HG03196 (cell line): ENCODE results near the gene PPP1R9A.

ENCODE experiments used
- ATAC-seq: cut with Tn5 transposase; IDR thresholded peaks from one replicate; pipeline ENCODE4 v1.9.1; 2021; ENCODE audit not compliant: unreplicated experiment

PPP1R9A gene

GRCh38 chr7:94907026-94907810 is at the start of gene PPP1R9A:
PPP1R9A (plus strand) TSS chr7:94907594; CDS start chr7:94910114, 2,520 bp downstream.
- ATAC-seq, result no peak

GRCh38 chr7:94871132-94871531 is 36.3 kb upstream of the PPP1R9A start:
- no peak for ATAC-seq

- no peak for ATAC-seq
Observed at GRCh38 chr7:94873239-94873638, 34.2 kb upstream of the PPP1R9A start.

GRCh38 chr7:94874036-94874785 is 33.2 kb upstream of the PPP1R9A start:
- no peak for ATAC-seq

- no peak for ATAC-seq
Observed at GRCh38 chr7:94875201-94875600, 32.2 kb upstream of the PPP1R9A start.

GRCh38 chr7:94877731-94878670 is 29.4 kb upstream of the PPP1R9A start:
- ATAC-seq, result no peak

GRCh38 chr7:94882891-94883290 is 24.5 kb upstream of the PPP1R9A start:
- no peak for ATAC-seq

- no peak for ATAC-seq
Observed at GRCh38 chr7:94883616-94884015, 23.8 kb upstream of the PPP1R9A start.

- ATAC-seq, result no peak
Observed at GRCh38 chr7:94888551-94888950, 18.8 kb upstream of the PPP1R9A start.

GRCh38 chr7:94888995-94889523 is 18.3 kb upstream of the PPP1R9A start:
- ATAC-seq, result no peak

GRCh38 chr7:94890216-94890615 is 17.2 kb upstream of the PPP1R9A start:
- no peak for ATAC-seq

- no peak for ATAC-seq
Observed at GRCh38 chr7:94893661-94894060, 13.7 kb upstream of the PPP1R9A start.

- ATAC-seq, result no peak
Observed at GRCh38 chr7:94897541-94897940, 9.9 kb upstream of the PPP1R9A start.

GRCh38 chr7:94898340-94898739 is 9.1 kb upstream of the PPP1R9A start:
- no peak for ATAC-seq

GRCh38 chr7:94901981-94902380 is 5.4 kb upstream of the PPP1R9A start:
- no peak for ATAC-seq

GRCh38 chr7:94903971-94904370 is 3.4 kb upstream of the PPP1R9A start:
- ATAC-seq, result no peak

GRCh38 chr7:94904982-94905381 is 2.4 kb upstream of the PPP1R9A start:
- ATAC-seq, result no peak

GRCh38 chr7:94906065-94906851 is 1.1 kb upstream of the PPP1R9A start:
- no peak for ATAC-seq

- no peak for ATAC-seq
Observed at GRCh38 chr7:94907811-94908322, 473 bp downstream of the PPP1R9A start.
